Measurements from ENCODE around the gene PKDCC. TPM values are rescaled to one million over a fixed set of nuclear protein-coding genes. Genes with fewer than 3 reads are reported as not detected.

PKDCC gene
- total and polyA plus RNA-seq, 2 of the 8 experiments (the other 6 are each of a cell fraction or from before 2014, with no cell fraction given) = 49.9 to 80.1 TPM

GRCh38 chr2:42087137-42087856 lies 39.5 kb downstream of the PKDCC start:
- Histone ChIP-seq H3K4ac (replicated peaks; ENCODE audit: insufficient read length, low read depth, low read length) (no peak overlapping the region), H3K4me2 (ENCODE audit: insufficient read depth in 1 of 2, low read depth in 2 of 2, low read length in 2 of 2) (no peak overlapping the region), H3K4me3 (ENCODE audit: extremely low read depth in 1 of 4, insufficient read depth in 2 of 4, low read depth in 3 of 4, low read length in 4 of 4) (no peak overlapping the region), H3K79me1 (ENCODE audit: low read depth, low read length) (no peaks in the 10 kb centered on the region), H2BK20ac (ENCODE audit: low read length) (no peak overlapping the region), H3K4me1 (replicated peaks in 1 of 4; ENCODE audit: control insufficient read depth in 3 of 4, insufficient read depth in 4 of 4, low read length in 3 of 4) (peaks cover 0 to 13% (median 4%) of the 10 kb centered on the region in 4 experiments; a peak in 4 of 7 replicates), H2AK5ac (ENCODE audit: low read depth, low read length) (no peak overlapping the region; the same call in 1 of the 2 replicates), H3K79me2 (ENCODE audit: control insufficient read depth in 1 of 2, insufficient read depth in 2 of 2, low read length in 2 of 2) (no peaks in the 10 kb centered on the region), H3K9me3 (ENCODE audit: insufficient read depth in 2 of 2, low read depth in 1 of 2, low read length in 1 of 2) (no peaks in the 10 kb centered on the region), H4K91ac (replicated peaks; ENCODE audit: insufficient read length, low read length) (no peak overlapping the region), H2BK120ac (replicated peaks; ENCODE audit: low read depth, low read length) (no peak overlapping the region), H3K23ac (ENCODE audit: insufficient read length) (no peak overlapping the region), H4K5ac (ENCODE audit: insufficient read length, low read depth, low read length) (no peak overlapping the region), H3K27me3 (replicated peaks in 1 of 4; ENCODE audit: control insufficient read depth in 3 of 4, extremely low read depth in 1 of 4, insufficient read depth in 3 of 4, low read length in 3 of 4) (peaks cover 0 to 5% (median 1%) of the 10 kb centered on the region in 4 experiments; a peak in 4 of 7 replicates), H3K23me2 (ENCODE audit: low read depth, low read length) (no peaks in the 10 kb centered on the region), H3K56ac (replicated peaks; ENCODE audit: insufficient read length, low read depth, low read length) (no peak overlapping the region), H2BK5ac (ENCODE audit: low read depth, low read length) (no peak overlapping the region), H4K8ac (ENCODE audit: extremely low read depth, insufficient read depth, low read length) (no peak overlapping the region), H3K14ac (ENCODE audit: insufficient read length) (no peak overlapping the region), H2BK12ac (ENCODE audit: low read depth, low read length) (no peak overlapping the region), H3K9ac (replicated peaks in 1 of 4; ENCODE audit: extremely low read depth in 1 of 4, low read depth in 3 of 4, low read length in 3 of 4) (no peak overlapping the region), H3K36me3 (ENCODE audit: control insufficient read depth in 2 of 4, insufficient read depth in 4 of 4, low read length in 3 of 4) (no peaks in the 10 kb centered on the region), H2AFZ (ENCODE audit: low read length) (no peak overlapping the region), H3K27ac (ENCODE audit: low read depth, low read length) (no peak overlapping the region), H2BK15ac (ENCODE audit: low read length) (no peak overlapping the region), H3K18ac (ENCODE audit: extremely low read depth, low read length) (no peak overlapping the region), H4K20me1 (replicated peaks in 1 of 2; ENCODE audit: control insufficient read depth in 1 of 2, insufficient read depth in 2 of 2, low read length in 2 of 2) (peaks cover 0 to 2% of the 10 kb centered on the region in 2 experiments)
- ChIA-PET POLR2A (ENCODE audit: partially characterized antibody) (interaction anchor here (1.1 to 1.8 kb wide), 3 partner anchors 218 to 234 kb away, joined by 3 to 4 read pairs (median 3); no protein-coding TSS in a partner anchor), CTCF (ENCODE audit: partially characterized antibody) (interaction anchor here (0.6 to 25.9 kb wide), 67 partner anchors 8 to 317 kb away, joined by 3 to 890 read pairs (median 5); partner anchors contain the start of gene PKDCC)
- TF ChIP-seq RXRA (IDR thresholded peaks at IDR 0.05; ENCODE audit: insufficient read depth, low read depth, low read length) = no peak
- TF ChIP-seq BCL11A (IDR thresholded peaks at IDR 0.05; ENCODE audit: low read depth in 2 of 2, low read length in 2 of 2) = no peak
- no peak for TF ChIP-seq PHF8 (conservative IDR thresholded peaks at IDR 0.05; ENCODE audit: low read depth, low read length)
- no peak for TF ChIP-seq KDM4A (IDR thresholded peaks at IDR 0.05; ENCODE audit: low read depth, low read length, severe bottlenecking)
- no peak for TF ChIP-seq BACH1 (IDR thresholded peaks at IDR 0.05; ENCODE audit: low read length)
- TF ChIP-seq NANOG (IDR thresholded peaks at IDR 0.05; ENCODE audit: insufficient read depth, low read depth, low read length, poor library complexity, severe bottlenecking) = no peak
- no peak for TF ChIP-seq SIN3A (conservative IDR thresholded peaks at IDR 0.05 in 1 of 2, IDR thresholded peaks at IDR 0.05 in 1 of 2; ENCODE audit: low read depth in 1 of 2, low read length in 2 of 2)
- no peak for TF ChIP-seq CEBPB (IDR thresholded peaks at IDR 0.05; ENCODE audit: low read depth, low read length)
- FAIRE-seq = no peak
- 59% methylated on average over 3 of the region's 3 CpGs; no CpG with 5 or more reads in 1 of the 2 experiments for WGBS, 2 experiments (ENCODE audit: extremely low coverage in 1 of 2, insufficient coverage in 1 of 2, insufficient read length in 1 of 2, insufficient replicate concordance in 2 of 2, low coverage in 1 of 2, low lambda C conversion rate in 2 of 2, missing lambda C conversion rate in 1 of 2)
- DNase-seq (ENCODE audit: low read depth in 1 of 2, low spot score in 2 of 2) = no peak
